HG03571 (cell line): ENCODE measurements around the gene MTUS2.

ENCODE experiments used
- ATAC-seq: cut with Tn5 transposase; IDR thresholded peaks from one replicate; pipeline ENCODE4 v1.9.1; 2021; ENCODE audit not compliant: unreplicated experiment

The MTUS2 gene

GRCh38 chr13:29515372-29515771, 695.2 kb downstream of the MTUS2 start:
- ATAC-seq = no peak

DNA sequence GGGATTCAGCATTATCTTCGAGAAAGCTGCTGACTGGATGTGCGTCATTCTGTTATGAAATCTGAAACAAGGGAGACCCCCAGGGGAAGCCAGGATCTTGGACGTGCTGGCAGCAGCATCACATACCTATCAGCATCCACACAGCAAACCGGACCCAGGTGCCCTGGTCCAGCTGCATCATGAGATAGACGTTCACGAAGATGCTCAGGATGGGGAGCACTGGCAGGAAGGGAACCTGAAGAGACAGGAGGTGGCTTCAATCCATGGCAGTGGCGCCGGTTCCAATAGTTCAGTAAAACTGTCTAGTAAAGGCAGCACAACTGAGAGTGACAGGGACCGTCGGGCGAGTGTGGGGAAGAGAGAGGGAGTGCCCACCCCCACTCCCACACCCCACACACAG, 695.9 kb downstream of the MTUS2 start:
- no peak for ATAC-seq

- no peak for ATAC-seq
Observed at GRCh38 chr13:29516880-29517279, 696.7 kb downstream of the MTUS2 start.

- no peak for ATAC-seq
Observed at GRCh38 chr13:29519921-29520320, 699.8 kb downstream of the MTUS2 start.

GRCh38 chr13:29520671-29521070, 700.5 kb downstream of the MTUS2 start:
- ATAC-seq = no peak

DNA sequence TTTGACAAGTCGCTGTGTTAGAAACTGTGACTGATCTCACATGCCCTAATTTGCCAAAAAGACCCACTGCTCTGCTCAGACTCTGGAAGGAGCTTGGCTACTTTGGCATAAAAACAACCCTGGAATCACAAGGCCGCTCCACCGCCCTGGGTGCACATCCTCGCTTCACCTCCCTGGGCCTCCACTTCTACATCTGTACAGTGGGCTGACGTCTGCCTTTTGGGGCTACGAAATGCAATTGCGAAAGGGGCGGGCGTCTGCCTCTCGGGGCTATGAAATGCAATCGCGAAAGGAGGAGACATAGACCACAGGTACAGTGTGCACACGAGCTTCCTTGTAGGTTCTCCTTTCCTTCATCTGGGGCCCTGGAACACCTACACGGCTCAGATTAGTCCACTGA, 701.2 kb downstream of the MTUS2 start:
- ATAC-seq = no peak

- no peak for ATAC-seq
Observed at GRCh38 chr13:29522044-29522685, 702.0 kb downstream of the MTUS2 start.

- ATAC-seq = no peak
Observed at GRCh38 chr13:29523199-29523961, 703.2 kb downstream of the MTUS2 start.

DNA sequence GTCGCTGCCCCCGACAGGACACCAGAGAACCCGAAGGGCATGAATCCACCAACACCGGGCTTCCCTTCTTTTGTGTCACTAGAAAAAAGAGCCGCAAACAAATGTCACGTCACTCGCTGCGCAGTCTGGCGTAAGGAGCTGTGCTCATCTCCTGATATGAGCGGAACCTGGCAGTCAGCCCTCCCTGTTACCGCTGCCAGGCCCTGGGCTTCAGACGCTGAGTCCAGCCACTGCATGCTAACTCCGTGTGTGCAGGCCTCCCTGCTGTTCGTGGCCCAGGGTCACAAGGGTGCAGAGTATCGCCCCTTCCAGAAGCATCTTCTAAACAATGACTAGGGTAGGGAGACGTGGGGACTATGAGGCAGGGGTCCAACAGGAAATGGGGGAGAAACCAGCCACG, 704.0 kb downstream of the MTUS2 start:
- no peak for ATAC-seq

DNA sequence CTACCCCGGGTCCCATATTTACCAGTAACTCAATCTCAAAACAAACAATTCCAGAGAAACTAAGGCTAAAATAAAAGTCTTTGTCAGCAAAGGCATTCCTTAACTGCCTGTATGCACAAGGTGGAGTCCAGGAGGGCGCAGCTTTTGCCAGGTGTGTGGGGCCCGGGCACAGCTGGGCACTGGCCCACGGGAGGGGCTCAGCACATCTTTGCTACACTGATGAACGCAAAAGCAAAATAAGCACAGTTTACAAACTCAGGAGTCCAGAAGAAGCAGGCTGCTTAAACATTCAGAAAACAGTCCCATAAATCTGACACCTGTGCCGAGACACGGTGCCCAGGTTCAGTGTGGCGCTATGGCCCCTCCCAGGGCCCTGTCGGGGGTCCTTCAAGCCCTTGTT, 704.5 kb downstream of the MTUS2 start:
- ATAC-seq = no peak

DNA sequence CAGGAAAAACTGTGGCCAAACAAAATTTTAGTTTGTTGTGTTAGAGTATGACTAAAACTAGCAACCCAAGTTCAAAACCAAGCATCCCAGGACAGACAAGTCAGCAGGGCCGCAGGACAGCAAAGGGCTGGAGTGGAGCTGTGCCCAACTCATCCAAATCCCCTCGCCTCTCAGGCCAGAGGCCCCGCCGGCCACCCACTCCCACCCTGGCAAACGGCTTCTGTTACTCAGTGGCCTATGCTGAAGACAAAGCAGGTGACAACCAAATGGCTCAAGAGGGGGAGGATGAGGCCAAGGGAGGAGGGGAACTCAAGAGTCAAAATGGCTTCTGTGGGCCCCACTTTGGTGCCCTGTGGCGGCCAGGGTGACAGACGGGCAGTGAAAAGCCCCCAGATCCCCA, 705.6 kb downstream of the MTUS2 start:
- ATAC-seq = no peak

GRCh38 chr13:29526741-29527140, 706.6 kb downstream of the MTUS2 start:
- ATAC-seq = no peak

GRCh38 chr13:29527511-29527910, 707.4 kb downstream of the MTUS2 start:
- no peak for ATAC-seq

- no peak for ATAC-seq
Observed at GRCh38 chr13:29527916-29528315, 707.8 kb downstream of the MTUS2 start.

DNA sequence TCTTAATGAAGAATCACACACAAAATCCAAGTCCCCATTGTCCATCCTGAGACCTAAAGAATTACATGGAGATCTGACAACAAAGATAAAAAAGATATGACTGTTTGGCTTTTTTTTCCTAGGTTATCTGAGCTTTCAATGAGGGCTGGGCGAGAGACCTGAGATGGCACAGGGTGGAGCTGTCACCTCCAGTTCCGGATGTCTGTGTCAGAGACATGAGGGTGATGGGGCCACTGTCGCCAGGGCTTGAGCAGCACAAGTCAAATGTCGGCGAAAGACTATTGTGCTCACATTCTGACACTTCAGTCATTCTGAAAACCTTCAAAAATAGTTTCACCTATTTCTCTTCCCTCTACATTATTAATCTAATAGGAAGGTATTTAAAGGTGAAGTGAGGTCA, 709.6 kb downstream of the MTUS2 start:
- no peak for ATAC-seq

DNA sequence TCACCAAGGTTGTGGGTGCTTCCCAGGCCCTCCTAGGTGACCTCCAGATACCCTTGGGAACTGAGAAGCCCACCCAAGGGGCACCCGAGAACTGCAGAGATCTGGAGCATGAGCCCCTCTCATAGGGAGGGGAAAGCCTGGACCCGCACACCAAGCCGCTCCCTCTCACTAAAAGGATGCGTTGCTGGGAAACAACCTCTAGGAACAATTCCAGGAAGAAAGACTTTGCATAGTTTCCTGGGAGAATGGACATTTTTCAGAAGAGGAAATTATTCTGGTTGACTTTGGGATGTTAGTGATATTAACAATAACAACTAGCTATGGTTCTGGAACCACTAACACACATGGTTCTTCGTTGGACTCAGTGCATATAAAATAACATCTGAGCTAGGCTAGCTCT, 710.8 kb downstream of the MTUS2 start:
- ATAC-seq = no peak

GRCh38 chr13:29532116-29532515, 712.0 kb downstream of the MTUS2 start:
- ATAC-seq = no peak

DNA sequence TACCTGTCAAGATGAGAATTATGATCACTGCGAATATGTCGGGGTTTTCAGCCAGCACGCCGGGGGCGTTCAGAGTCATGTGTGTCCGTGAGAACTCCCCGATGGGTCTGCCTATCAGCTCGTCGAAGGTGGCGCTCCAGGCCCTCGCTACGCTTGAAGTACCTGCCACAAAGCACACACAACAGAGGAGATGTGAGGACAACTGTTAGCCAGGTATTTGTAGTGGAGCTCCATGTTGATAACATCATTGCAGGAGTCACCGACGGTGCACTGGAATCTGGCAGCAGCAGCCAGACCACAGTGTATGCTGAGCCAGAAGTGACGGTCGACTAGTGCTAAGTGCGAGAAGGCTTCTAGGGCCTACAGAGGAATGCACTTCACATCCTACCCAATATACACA, 712.7 kb downstream of the MTUS2 start:
- ATAC-seq = no peak

- ATAC-seq = no peak
Observed at GRCh38 chr13:29534083-29534482, 713.9 kb downstream of the MTUS2 start.

GRCh38 chr13:29535663-29536655, 715.8 kb downstream of the MTUS2 start:
- ATAC-seq = no peak

- no peak for ATAC-seq
Observed at GRCh38 chr13:29536853-29537252, 716.7 kb downstream of the MTUS2 start.
